Astrocyte (in vitro differentiated cells and primary cell): Measurements from ENCODE around the gene KCNMA1. TPM values are rescaled to one million over a fixed set of nuclear protein-coding genes. Genes with fewer than 3 reads are reported as not detected.
A peak's percentile ranks its signal among the peaks of the same experiment; 100 is the strongest.

Source experiments
- DNase-seq: peaks from one replicate; pipeline ENCODE4 v3.0.0-alpha.2; 2010; ENCODE audit warnings: low read depth
- FAIRE-seq: peaks from 2 replicates; lab custom pipeline; 2011; peaks lifted over from hg19 to GRCh38; lab: Jason Lieb, UNC
- H2AFZ ChIP-seq: 2 replicates; pipeline ENCODE4 v1.6.0; 2012; ENCODE audit warnings: low read depth, low read length, inconsistent platforms
- H3K27ac ChIP-seq: 2 replicates; pipeline ENCODE4 v1.5.1; 2011; ENCODE audit warnings: low read depth, low read length, inconsistent platforms
- H3K27me3 ChIP-seq: 2 replicates; pipeline ENCODE4 v1.6.0; 2011; ENCODE audit warnings: low read length, inconsistent platforms; ENCODE audit not compliant: insufficient read depth
- H3K36me3 ChIP-seq: 2 replicates; pipeline ENCODE4 v1.5.1; 2011; ENCODE audit warnings: low read length, inconsistent platforms; ENCODE audit not compliant: insufficient read depth
- H3K4me1 ChIP-seq: 2 replicates; pipeline ENCODE4 v1.5.1; 2011; ENCODE audit warnings: low read length, inconsistent platforms; ENCODE audit not compliant: insufficient read depth
- H3K4me2 ChIP-seq: 2 replicates; pipeline ENCODE4 v1.6.0; 2012; ENCODE audit warnings: low read length, inconsistent platforms
- H3K4me3 ChIP-seq: 2 replicates; pipeline ENCODE4 v1.5.1; 2011; ENCODE audit warnings: low read depth, mild to moderate bottlenecking, low read length, inconsistent platforms; ENCODE audit not compliant: insufficient read depth
- H3K79me2 ChIP-seq: 2 replicates; pipeline ENCODE4 v1.6.0; 2012; ENCODE audit warnings: mild to moderate bottlenecking, low read length, inconsistent platforms; ENCODE audit not compliant: insufficient read depth
- H3K9ac ChIP-seq: 2 replicates; pipeline ENCODE4 v1.6.0; 2012; ENCODE audit warnings: mild to moderate bottlenecking, low read length, inconsistent platforms
- H3K9me3 ChIP-seq: 2 replicates; pipeline ENCODE4 v1.5.1; 2012; ENCODE audit warnings: low read depth, mild to moderate bottlenecking, low read length, inconsistent platforms; ENCODE audit not compliant: insufficient read depth
- H4K20me1 ChIP-seq: 2 replicates; pipeline ENCODE4 v1.6.0; 2012; ENCODE audit warnings: low read length, inconsistent platforms; ENCODE audit not compliant: insufficient read depth
- H3K27ac Mint-ChIP-seq: one replicate; pipeline ENCODE4 v1.8.0; 2021; ENCODE audit warnings: mild to moderate bottlenecking, mixed read lengths; ENCODE audit not compliant: unreplicated experiment
- H3K27me3 Mint-ChIP-seq: one replicate; pipeline ENCODE4 v1.8.0; 2021; ENCODE audit warnings: low read depth, mixed read lengths; ENCODE audit not compliant: unreplicated experiment
- H3K36me3 Mint-ChIP-seq: one replicate; pipeline ENCODE4 v1.8.0; 2021; ENCODE audit warnings: low read depth, mixed read lengths; ENCODE audit not compliant: unreplicated experiment
- H3K4me1 Mint-ChIP-seq: one replicate; pipeline ENCODE4 v1.8.0; 2021; ENCODE audit warnings: low read depth, mixed read lengths; ENCODE audit not compliant: unreplicated experiment
- H3K4me3 Mint-ChIP-seq: one replicate; pipeline ENCODE4 v1.8.0; 2021; ENCODE audit warnings: mild to moderate bottlenecking, moderate library complexity, mixed read lengths; ENCODE audit not compliant: unreplicated experiment
- H3K9me3 Mint-ChIP-seq: one replicate; pipeline ENCODE4 v1.8.0; 2021; ENCODE audit warnings: mild to moderate bottlenecking, mixed read lengths; ENCODE audit not compliant: unreplicated experiment
- CTCF ChIP-seq: IDR thresholded peaks from 2 replicates; pipeline ENCODE4 v1.5.1; 2011; ENCODE audit warnings: low read depth, mild to moderate bottlenecking, inconsistent platforms, low read length, moderate library complexity; ENCODE audit not compliant: insufficient read depth
- EZH2 ChIP-seq: IDR thresholded peaks from 2 replicates; pipeline ENCODE4 v1.6.1; 2012; ENCODE audit warnings: mild to moderate bottlenecking, low read length, inconsistent platforms; ENCODE audit not compliant: insufficient read depth
- total RNA-seq: library from RNA; stranded (reverse); gene quantifications from 2 replicates; pipeline ENCODE4 v1.2.1, GENCODE V29; 2021

The KCNMA1 gene
- total RNA-seq, 1 donor from 2014 or later: 45.8 TPM

GRCh38 chr10:77091597-77092165 lies 545.9 kb downstream of the KCNMA1 start:
- no peaks in the 10 kb centered on the region for H3K4me1 Mint-ChIP-seq
- H3K4me1 ChIP-seq: no peaks in the 10 kb centered on the region
- no peaks in the 10 kb centered on the region for H4K20me1 ChIP-seq

GRCh38 chr10:77090381-77091356 lies 546.9 kb downstream of the KCNMA1 start:
- FAIRE-seq (no peak), DNase-seq (peak; percentile 22)
- no peak overlapping the region for H3K27ac Mint-ChIP-seq
- no peaks in the 10 kb centered on the region for H3K36me3 ChIP-seq
- H3K4me3 ChIP-seq: no peak overlapping the region
- peaks cover 20% of the 10 kb centered on the region for H3K36me3 Mint-ChIP-seq
- H3K27me3 Mint-ChIP-seq: no peaks in the 10 kb centered on the region
- peaks cover 2% of the 10 kb centered on the region for H3K9me3 Mint-ChIP-seq
- H3K4me3 Mint-ChIP-seq: no peak overlapping the region
- no peaks in the 10 kb centered on the region for H3K79me2 ChIP-seq
- H4K20me1 ChIP-seq: no peaks in the 10 kb centered on the region
- H2AFZ ChIP-seq: no peak overlapping the region
- H3K27ac ChIP-seq: no peak overlapping the region
- H3K9me3 ChIP-seq: no peaks in the 10 kb centered on the region
- H3K4me1 Mint-ChIP-seq: no peaks in the 10 kb centered on the region
- no peak for TF ChIP-seq CTCF
- TF ChIP-seq EZH2: no peak
- no peak overlapping the region for H3K9ac ChIP-seq
- H3K4me2 ChIP-seq: no peak overlapping the region
- H3K4me1 ChIP-seq: no peaks in the 10 kb centered on the region
- no peaks in the 10 kb centered on the region for H3K27me3 ChIP-seq

More at GRCh38 chr10:77091597-77092165, 545.9 kb downstream of the KCNMA1 start:
- H3K9me3 Mint-ChIP-seq: peaks cover 2% of the 10 kb centered on the region
- H3K27me3 ChIP-seq: no peaks in the 10 kb centered on the region
- no peak overlapping the region for H3K4me2 ChIP-seq
- no peaks in the 10 kb centered on the region for H3K27me3 Mint-ChIP-seq
- no peaks in the 10 kb centered on the region for H3K9me3 ChIP-seq
- H3K9ac ChIP-seq: no peak overlapping the region
- FAIRE-seq: no peak
- no peak overlapping the region for H3K4me3 ChIP-seq
- no peak overlapping the region for H3K27ac ChIP-seq
- DNase-seq: no peak
- no peaks in the 10 kb centered on the region for H3K79me2 ChIP-seq
- H2AFZ ChIP-seq: no peak overlapping the region
- TF ChIP-seq CTCF (no peak), EZH2 (no peak)
- no peaks in the 10 kb centered on the region for H3K36me3 ChIP-seq
- peaks cover 22% of the 10 kb centered on the region for H3K36me3 Mint-ChIP-seq
- H3K4me3 Mint-ChIP-seq: no peak overlapping the region
- H3K27ac Mint-ChIP-seq: no peak overlapping the region
